ENCODE measurements around the gene HERC2. TPM values are rescaled to one million over a fixed set of nuclear protein-coding genes. Genes with fewer than 3 reads are reported as not detected.
"Not testable (repeated sequence)": the region's sequence is repeated elsewhere in the genome, so short reads cannot be mapped to it uniquely, and the experiment has no call there.

The HERC2 gene, protein sequence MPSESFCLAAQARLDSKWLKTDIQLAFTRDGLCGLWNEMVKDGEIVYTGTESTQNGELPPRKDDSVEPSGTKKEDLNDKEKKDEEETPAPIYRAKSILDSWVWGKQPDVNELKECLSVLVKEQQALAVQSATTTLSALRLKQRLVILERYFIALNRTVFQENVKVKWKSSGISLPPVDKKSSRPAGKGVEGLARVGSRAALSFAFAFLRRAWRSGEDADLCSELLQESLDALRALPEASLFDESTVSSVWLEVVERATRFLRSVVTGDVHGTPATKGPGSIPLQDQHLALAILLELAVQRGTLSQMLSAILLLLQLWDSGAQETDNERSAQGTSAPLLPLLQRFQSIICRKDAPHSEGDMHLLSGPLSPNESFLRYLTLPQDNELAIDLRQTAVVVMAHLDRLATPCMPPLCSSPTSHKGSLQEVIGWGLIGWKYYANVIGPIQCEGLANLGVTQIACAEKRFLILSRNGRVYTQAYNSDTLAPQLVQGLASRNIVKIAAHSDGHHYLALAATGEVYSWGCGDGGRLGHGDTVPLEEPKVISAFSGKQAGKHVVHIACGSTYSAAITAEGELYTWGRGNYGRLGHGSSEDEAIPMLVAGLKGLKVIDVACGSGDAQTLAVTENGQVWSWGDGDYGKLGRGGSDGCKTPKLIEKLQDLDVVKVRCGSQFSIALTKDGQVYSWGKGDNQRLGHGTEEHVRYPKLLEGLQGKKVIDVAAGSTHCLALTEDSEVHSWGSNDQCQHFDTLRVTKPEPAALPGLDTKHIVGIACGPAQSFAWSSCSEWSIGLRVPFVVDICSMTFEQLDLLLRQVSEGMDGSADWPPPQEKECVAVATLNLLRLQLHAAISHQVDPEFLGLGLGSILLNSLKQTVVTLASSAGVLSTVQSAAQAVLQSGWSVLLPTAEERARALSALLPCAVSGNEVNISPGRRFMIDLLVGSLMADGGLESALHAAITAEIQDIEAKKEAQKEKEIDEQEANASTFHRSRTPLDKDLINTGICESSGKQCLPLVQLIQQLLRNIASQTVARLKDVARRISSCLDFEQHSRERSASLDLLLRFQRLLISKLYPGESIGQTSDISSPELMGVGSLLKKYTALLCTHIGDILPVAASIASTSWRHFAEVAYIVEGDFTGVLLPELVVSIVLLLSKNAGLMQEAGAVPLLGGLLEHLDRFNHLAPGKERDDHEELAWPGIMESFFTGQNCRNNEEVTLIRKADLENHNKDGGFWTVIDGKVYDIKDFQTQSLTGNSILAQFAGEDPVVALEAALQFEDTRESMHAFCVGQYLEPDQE (N-terminal part only)
- polyA plus RNA-seq (ENCODE audit: insufficient read length in 10 of 10): 10 to 100 TPM; 28.3 to 43.5 (median 35.7) TPM
- long read RNA-seq, donor 1, partial matches to known transcripts: 6 of 6 reads
- long read RNA-seq, donor 1, other reads (novel, unspliced or antisense): 0 of 6 reads
- long read RNA-seq, donor 2: 0 reads
- long read RNA-seq, donor 3: 0 reads
- long read RNA-seq, donor 4, partial matches to known transcripts: 0 of 2 reads
- long read RNA-seq, donor 4, other reads (novel, unspliced or antisense): 0 of 2 reads
- long read RNA-seq, donor 5: 0 reads
- long read RNA-seq, donor 6, partial matches to known transcripts: 0 of 2 reads
- long read RNA-seq, donor 6, other reads (novel, unspliced or antisense): 0 of 2 reads
- long read RNA-seq, donor 7, partial matches to known transcripts: 0 of 1 reads
- long read RNA-seq, donor 7, other reads (novel, unspliced or antisense): 0 of 1 reads
- long read RNA-seq, donor 8, partial matches to known transcripts: 5 of 6 reads
- long read RNA-seq, donor 8, other reads (novel, unspliced or antisense): 0 of 6 reads
- long read RNA-seq, donor 9: 0 reads

DNA sequence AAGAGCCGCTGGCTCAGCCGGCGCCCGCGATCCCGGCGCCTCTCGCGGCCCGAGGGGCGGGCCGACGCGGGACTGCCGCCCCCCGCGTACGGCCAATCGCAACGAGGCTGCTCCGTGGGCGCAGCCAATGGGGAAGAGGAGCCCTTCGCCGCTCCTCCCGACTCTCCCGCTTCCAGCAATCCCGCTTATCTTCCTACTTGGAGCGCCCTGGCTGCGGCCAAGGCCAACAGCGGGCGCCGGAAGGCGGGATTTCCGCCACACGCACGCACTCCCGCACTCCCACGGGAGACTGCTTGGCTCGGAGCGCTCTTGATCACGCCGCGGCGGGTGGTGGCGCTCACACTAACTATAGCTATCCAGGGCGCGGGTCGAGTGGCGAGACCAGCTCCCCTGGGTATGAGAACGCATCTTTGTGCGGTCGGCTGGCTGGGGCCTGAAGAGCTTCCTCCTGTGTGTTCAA, at the start of gene HERC2:
TSS of gene HERC2 (minus strand) at position 51 of the 460 bp plus-strand sequence. CDS start 746 bp downstream, outside the sequence.
- not testable (repeated sequence) for DNase-seq

DNA sequence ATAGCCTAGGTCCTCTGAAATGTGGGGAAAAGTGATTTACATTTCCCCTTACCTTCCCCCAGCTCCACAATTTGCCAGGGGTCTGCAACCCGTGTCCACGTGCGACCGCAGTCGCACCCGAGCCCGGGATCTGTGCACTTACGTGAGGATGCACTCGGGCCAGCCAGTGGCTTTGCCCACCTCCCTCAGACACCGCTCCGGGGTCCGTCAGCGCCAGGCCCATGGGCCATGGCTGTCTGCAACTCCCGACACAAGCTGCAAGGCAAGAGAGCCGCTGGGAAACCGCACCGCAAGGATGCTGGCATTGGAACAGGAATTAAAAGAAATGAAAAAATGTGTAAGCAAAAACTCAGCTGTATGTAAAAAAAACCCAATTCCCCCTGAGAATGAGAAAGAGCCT, 43.5 kb upstream of the HERC2 start:
- not testable (repeated sequence) for DNase-seq

DNA sequence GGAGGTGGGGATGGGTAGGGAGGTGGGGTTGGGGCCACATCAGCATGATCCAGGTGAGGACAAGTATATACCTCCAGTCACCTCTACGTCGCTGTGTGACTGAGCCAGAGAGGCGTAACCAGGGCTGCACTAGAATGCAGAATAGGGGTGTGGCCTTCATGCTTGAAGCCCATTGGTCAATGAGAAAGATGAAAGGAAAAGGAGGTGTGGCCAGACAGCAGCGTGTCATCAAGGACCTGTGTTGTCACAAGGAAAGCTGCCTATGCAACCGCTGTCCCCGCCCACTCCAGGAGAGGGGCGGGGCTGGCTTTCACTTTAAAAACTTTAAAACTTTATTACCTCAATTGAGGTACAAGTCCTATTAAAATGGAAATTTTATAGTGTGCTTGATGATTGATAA, 36.0 kb upstream of the HERC2 start, which contains the start of gene GOLGA6L24:
TSS of gene GOLGA6L24 (minus strand) at position 101 of the 400 bp plus-strand sequence. CDS start at position 40, 61 bp downstream.
- not testable (repeated sequence) for DNase-seq

DNA sequence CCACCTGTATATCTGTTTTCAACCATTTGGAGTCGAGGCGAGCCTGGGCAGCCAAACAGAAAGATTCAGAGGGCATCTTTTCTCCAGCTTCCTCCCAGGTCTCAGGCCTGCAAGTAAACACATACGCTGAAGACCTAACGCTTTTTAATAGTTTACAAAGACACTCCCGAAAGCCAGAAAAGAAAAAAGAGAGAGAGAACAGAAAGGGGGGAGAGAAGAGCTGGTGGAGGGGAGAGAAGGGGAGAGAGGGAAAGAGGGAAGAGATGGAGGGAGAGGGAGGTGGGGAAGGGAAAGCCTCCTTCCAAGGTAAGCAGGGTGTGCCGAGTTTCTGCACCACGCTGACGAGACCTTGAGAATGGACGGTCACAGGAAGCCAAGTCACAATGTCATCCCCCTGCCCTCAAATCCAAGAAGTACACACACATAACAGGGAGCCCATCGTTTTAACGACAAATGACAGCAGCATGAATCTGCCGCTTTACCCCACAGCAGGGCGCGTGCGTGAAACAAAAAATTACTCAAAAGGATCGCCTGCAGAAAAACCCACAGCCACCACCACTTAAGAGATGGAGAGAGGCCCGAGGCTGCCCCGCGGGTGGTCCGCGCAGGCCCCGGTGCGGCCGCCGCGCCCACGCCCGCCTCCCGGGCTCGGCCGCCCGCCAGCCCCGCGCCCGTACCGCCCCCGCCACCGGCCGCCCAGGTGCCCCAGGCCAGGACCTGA, 461 bp downstream of the HERC2 start:
- peak in 1 of 3 donors; percentile 10 for DNase-seq

DNA sequence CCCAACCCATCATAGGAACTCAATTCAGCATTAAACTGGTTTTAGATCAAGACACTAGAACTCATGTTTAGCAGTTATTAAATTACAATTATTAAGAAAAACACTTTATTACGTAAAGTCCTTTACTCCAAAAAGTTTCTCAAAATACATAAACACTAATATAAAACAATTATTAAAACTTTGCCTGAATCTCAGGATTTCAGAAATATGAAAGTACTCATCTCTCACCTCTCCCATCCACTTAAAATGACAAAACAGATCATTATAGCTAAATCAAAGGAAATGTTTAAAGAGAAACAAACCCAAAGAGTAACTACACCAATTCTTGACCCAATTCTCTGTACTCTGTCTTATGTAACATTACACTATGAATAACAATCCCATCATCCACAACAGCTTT, 2.3 kb downstream of the HERC2 start:
- not testable (repeated sequence) for DNase-seq

DNA sequence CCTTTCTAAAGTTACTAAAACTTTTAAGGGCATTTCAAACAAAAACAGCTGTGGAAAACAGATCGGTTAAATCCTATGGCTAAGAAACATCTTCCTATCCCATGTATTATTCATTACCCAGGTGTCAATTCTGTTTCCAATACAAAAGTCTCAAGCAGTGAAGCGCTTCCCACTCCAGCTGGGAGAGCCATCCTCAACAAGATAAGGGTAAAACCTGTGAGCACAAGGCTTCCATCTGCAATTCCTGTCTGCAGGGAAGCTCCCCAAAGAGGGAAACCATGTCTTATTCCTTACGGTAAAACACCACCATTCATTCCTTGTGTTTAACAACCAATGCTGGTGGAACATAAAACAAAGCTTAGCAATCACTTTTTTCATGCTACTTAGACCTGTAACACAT, 3.2 kb downstream of the HERC2 start:
- DNase-seq: not testable (repeated sequence)

DNA sequence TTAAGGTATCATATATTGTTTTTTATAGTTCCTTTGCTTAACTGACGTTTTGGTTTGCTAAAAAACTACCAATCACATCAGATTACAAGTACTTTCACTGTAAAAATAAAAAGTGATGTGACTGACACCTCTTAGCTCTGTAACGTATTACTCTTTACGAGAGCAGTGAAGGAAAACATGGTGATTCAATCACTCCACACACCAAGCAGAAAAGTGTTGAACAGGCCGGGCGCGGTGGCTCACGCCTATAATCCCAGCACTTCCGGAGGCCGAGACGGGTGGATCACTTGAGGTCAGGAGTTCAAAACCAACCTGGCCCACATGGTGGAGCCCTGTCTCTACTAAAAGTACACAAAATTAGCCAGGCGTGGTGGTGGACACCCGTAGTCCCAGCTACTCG, 3.9 kb downstream of the HERC2 start:
- DNase-seq: not testable (repeated sequence)

DNA sequence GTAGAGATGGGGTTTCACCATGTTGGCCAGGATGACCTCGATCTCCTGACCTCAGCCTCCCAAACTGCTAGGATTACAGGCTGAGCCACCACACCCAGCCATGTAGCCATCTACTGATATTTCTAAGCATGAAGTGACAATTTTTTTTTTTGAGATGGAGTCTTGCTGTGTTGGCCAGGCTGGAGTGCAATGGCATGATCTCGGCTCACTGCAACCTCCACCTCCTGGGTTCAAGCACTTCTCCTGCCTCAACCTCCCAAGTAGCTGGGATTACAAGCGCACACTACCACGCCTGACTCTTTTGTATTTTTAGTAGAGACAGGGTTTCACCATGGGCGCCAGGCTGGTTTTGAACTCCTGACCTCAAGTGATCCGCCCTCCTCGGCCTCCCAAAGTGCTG, 5.0 kb downstream of the HERC2 start:
- DNase-seq: not testable (repeated sequence)

DNA sequence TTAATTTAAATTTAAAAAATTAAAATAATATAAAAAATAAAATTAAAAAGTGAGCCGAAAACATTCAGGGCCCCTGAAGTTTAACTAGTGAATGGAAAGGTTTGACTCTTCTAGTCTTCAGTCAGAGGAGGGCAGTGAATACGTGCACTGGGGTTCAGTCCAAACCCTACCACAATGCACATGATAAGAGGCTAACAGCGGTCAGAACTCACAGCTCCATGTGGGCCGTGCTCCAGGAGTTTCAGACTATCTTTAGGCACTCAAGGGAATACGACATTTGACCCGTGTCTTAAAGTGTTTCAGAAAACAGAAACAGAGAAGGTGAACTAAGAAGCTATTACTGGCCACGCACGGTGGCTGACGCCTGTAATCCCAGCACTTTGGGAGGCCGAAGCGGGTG, 11.5 kb downstream of the HERC2 start:
- not testable (repeated sequence) for DNase-seq

DNA sequence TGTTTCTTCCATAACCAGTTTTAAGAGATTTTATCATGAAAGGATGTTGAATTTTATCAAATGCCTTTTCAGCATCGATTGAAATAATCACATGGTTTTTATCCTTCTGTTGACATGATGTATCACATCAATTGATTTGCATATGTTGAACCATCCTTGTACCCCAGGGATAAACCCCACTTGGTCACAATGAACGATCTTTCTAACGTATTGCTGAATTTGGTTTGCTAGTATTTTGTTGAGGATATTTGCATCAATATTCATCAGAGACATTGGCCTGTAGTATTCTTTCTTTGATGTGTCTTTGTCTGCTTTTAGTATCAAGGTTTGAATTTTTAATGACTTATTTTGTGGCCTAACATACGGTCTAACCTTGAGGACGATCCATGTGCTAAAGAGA, 13.3 kb downstream of the HERC2 start:
- not testable (repeated sequence) for DNase-seq

DNA sequence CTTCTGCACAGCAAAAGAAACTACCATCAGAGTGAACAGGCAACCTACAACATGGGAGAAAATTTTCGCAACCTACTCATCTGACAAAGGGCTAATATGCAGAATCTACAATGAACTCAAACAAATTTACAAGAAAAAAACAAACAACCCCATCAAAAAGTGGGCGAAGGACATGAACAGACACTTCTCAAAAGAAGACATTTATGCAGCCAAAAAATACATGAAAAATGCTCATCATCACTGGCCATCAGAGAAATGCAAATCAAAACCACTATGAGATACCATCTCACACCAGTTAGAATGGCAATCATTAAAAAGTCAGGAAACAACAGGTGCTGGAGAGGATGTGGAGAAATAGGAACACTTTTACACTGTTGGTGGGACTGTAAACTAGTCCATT, 16.3 kb downstream of the HERC2 start:
- DNase-seq: not testable (repeated sequence)

DNA sequence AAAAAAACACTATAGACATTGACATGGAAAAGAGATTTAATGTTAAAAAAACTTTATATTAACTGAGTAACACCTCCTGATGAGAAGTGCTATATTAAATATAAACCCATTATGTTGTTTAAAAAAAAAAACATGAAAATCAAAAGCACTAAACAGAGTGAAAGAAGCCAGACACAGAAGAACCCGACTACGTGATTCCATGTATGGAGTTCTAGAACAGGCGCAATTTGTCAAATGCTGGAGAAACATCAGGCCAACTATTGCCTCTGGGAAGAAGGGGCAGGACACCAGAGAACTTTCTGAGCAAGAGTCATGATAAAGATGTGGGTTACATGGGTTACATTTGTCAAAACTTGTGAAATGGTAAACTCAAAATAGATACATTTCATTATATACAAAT, 24.5 kb downstream of the HERC2 start:
- not testable (repeated sequence) for DNase-seq

DNA sequence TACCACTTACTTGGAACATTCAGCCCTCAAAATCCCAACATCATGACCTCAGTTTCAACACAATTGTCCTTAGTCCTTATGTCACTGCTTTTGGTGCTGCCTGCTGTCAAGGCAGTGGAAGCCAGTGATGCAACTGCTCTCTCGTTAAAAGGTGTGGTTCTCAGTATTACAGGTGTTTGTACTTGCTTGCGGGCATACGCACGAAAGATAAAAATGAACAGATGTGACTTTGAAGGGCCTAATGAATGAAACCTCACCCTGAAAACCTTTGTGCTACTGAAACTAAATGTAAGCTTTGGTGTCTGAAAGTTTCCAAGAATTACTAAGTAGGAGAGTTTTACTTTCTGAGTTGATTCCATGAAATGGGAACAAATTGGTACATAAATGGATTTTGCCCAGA, 25.2 kb downstream of the HERC2 start:
- not testable (repeated sequence) for DNase-seq

DNA sequence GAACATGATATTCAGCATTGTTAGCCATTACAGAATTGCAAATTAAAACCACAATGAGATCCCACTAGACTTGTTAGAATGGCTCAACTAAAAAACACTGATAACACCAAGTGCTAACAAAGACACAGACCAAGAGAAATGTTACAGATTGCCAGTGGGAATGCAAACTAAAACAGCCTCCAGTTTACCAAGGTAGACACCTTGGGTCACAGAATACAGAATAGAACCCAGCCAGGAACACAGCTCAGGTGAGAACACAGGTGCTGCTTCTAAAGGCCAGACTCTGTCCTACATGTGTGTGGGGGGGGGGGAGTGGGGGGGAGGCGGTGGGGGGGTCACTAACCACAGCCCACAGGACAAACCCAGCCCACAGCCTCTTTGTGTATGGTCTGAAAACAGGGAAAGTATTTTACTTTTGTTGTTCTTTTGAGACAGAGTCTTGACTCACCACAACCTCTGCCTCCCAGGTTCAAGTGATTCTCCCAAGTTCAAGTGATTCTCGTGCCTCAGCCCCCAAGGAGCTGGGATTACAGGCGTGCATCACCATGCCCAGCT, 26.9 kb downstream of the HERC2 start:
- DNase-seq: not testable (repeated sequence)

DNA sequence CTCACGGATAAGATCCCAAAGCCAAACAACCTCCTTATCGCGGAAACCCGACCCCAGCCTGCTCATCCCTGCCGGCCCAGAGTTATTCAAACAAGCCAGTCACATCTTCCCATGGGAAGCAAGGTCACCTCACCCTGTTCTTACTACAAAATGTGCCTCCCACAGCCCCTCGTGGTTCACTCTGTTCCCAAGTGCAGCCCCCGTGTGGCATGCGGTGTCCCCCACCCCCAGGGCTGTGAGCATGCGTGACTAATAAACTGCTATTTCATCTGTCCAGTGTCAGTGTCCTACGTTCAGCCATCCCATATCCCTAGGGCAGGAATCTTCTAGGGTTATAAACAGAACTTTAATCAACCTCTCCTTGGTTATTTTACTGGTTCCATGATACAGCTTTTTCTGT, 27.4 kb downstream of the HERC2 start:
- DNase-seq: not testable (repeated sequence)

DNA sequence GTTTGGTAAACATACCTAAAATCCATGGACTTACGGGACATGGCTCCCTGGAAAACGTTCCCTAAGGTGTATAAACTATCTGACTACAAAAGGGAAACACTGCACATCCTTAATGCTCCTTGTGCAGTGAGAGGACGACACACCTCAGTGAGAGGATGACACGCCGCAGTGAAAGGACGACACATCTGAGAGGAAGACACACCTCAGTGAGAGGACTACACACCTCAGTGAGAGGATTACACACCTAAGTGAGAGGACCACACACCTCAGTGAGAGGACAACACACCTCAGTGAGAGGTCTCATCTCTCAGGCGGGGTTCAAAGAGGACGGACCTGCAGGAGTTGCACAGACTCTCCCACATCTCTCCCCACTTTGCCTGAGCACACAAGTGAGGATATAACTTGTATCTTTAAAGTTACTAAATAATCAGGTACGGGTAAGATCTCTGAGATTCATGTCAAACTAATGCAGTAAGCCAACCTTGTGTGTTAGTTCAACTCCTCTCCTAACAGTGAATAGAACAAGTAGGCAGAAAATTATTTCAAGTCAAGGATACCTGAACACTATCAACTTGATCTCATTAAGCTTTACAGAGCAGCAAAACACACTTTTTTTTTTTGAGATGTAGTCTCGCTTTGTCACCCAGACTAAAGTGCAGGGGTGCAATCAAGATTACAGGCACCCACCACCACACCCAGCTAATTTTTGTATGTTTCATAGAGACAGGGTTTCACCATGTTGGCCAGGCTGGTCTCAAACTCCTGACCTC, 32.1 kb downstream of the HERC2 start:
- no peak for DNase-seq

DNA sequence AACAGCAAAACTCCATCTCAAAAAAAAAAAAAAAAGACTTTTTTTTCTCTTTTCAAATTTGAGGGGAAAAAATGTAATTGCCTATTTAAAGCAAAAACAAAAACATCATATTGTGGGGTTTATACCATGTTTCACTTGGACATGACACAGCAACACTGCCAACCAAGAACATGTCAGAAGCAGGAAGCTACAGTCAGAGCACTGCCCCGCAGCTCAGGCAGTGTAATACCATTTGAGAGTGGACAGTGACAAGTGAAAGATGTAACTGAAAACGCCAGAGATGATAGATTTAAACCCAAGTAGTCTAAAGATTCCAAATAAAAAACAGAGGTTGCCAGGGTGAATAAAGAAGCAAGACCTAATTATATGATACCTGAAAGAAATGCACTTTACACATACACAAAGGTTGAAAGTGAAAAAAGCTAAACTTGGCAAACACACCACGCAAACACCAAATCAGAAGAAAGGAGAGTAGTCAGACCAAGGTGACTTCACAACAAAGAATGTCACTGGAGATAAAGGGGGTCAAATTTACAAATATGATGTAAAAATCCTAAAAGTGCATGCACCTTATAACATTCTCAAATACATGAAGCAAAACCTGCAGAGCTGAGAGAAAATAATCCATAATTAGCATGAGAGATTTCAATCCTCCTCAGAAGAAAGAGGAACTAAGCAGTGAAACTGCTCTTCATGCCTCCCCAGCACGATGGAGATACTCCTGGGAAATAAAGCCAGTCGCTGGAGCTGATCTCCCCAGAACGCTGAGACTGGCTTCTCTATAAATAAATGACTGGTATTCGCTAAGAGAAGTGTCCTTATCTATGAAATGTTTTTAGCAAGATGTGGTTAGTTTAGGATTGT, 32.9 kb downstream of the HERC2 start:
- not testable (repeated sequence) for DNase-seq
